Fibroblast of skin of scalp (primary cell): ENCODE results near the gene CREBBP.
A peak's percentile ranks its signal among the peaks of the same experiment; 100 is the strongest.

Experiments used
- DNase-seq: peaks from one replicate; pipeline ENCODE4 v3.0.0-alpha.2; 2013

Gene CREBBP

GRCh38 chr16:3823427-3823826 is 57.1 kb downstream of the CREBBP start:
- no peak for DNase-seq

GRCh38 chr16:3822366-3823045 is 58.0 kb downstream of the CREBBP start:
- DNase-seq = no peak

GRCh38 chr16:3821184-3821583 is 59.3 kb downstream of the CREBBP start:
- no peak for DNase-seq

GRCh38 chr16:3819746-3820724 is 60.5 kb downstream of the CREBBP start:
- peak; percentile 97 for DNase-seq

GRCh38 chr16:3819175-3819527 is 61.4 kb downstream of the CREBBP start:
- DNase-seq = no peak

GRCh38 chr16:3816326-3816725 is 64.2 kb downstream of the CREBBP start:
- DNase-seq = no peak

- no peak for DNase-seq
These were observed 65.8 kb downstream of the CREBBP start for GRCh38 chr16:3814755-3815154.

GRCh38 chr16:3812469-3813172 is 67.9 kb downstream of the CREBBP start:
- DNase-seq = no peak

GRCh38 chr16:3810818-3811217 is 69.7 kb downstream of the CREBBP start:
- no peak for DNase-seq

GRCh38 chr16:3810198-3810664 is 70.3 kb downstream of the CREBBP start:
- no peak for DNase-seq

GRCh38 chr16:3808308-3809063 is 72.0 kb downstream of the CREBBP start:
- DNase-seq = no peak

GRCh38 chr16:3807425-3808123 is 72.9 kb downstream of the CREBBP start:
- no peak for DNase-seq

- DNase-seq = no peak
These were observed 76.0 kb downstream of the CREBBP start for GRCh38 chr16:3804426-3805016.

- DNase-seq = no peak
These were observed 79.8 kb downstream of the CREBBP start for GRCh38 chr16:3800477-3801270.

GRCh38 chr16:3800019-3800418 is 80.5 kb downstream of the CREBBP start:
- DNase-seq = no peak

GRCh38 chr16:3799354-3799753 is 81.2 kb downstream of the CREBBP start:
- DNase-seq = no peak

- DNase-seq = no peak
These were observed 81.7 kb downstream of the CREBBP start for GRCh38 chr16:3798838-3799237.

GRCh38 chr16:3797904-3798811 is 82.4 kb downstream of the CREBBP start:
- no peak for DNase-seq

GRCh38 chr16:3797473-3797872 is 83.0 kb downstream of the CREBBP start:
- no peak for DNase-seq
